Retinal pigment epithelial cell (primary cell): ENCODE measurements around the gene NHLH2.

Experiments used
- DNase-seq: peaks from one replicate; pipeline ENCODE4 v3.0.0-alpha.2; 2010; ENCODE audit warnings: low read depth
- H3K4me3 ChIP-seq: 2 replicates; pipeline ENCODE4 v1.5.1; 2011; ENCODE audit warnings: mild to moderate bottlenecking, low read length, control low read depth, moderate library complexity
- CTCF ChIP-seq: conservative IDR thresholded peaks from 2 replicates; pipeline ENCODE4 v1.5.1; 2011; ENCODE audit warnings: low read depth, low read length, control low read depth, inconsistent platforms

NHLH2 gene

GRCh38 chr1:115862403-115862802, 21.5 kb upstream of the NHLH2 start:
- TF ChIP-seq CTCF: no peak
- no peak for DNase-seq
- no peak overlapping the region for H3K4me3 ChIP-seq

GRCh38 chr1:115854005-115854404, 13.1 kb upstream of the NHLH2 start:
- no peak overlapping the region for H3K4me3 ChIP-seq
- DNase-seq: no peak
- TF ChIP-seq CTCF: no peak

DNA sequence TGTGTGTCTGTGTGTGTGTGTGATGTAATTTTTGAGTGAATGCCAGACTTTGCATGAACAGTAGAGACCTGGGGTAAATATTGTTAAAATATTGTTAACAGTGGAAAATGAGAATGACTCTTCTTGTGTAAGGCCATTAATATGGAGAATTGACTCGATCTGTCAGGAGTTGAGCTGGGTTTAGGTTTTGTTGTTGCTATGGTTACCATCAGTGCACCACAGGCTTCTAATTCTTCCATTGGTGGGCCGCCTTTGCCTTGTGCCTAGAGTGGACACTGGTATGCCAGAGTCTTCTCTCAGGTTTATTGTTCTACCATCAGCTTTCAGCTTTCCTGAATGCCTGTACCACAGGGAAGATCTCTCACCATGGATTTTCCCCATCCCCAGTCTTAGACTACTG, 10.0 kb upstream of the NHLH2 start:
- H3K4me3 ChIP-seq: no peak overlapping the region
- TF ChIP-seq CTCF: no peak
- no peak for DNase-seq

DNA sequence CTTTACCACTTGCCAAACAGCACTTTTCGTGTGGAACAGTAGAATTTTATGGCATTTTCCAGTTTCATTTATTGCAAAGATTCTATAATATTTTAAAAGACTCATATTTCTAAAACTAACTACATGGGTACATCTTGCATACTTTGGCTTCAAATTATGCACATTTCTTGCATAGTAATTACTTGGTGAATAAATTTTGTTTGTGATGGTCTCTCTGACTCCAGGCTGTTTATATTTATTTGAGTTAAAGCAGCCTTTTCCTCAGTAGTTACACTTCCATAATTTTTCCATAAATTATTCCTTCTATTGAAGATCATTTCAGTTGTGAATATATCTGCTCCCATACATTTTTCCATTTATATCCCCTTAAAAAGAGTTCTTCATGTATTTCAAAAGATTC, 6.9 kb upstream of the NHLH2 start:
- H3K4me3 ChIP-seq: no peak overlapping the region
- no peak for TF ChIP-seq CTCF
- no peak for DNase-seq

- no peak for DNase-seq
- no peak overlapping the region for H3K4me3 ChIP-seq
- TF ChIP-seq CTCF: no peak
These were observed 2.0 kb upstream of the NHLH2 start for GRCh38 chr1:115842948-115843347.

- no peak for TF ChIP-seq CTCF
- no peak overlapping the region for H3K4me3 ChIP-seq
- DNase-seq: no peak
These were observed 1.2 kb downstream of the NHLH2 start for GRCh38 chr1:115839679-115840237.

DNA sequence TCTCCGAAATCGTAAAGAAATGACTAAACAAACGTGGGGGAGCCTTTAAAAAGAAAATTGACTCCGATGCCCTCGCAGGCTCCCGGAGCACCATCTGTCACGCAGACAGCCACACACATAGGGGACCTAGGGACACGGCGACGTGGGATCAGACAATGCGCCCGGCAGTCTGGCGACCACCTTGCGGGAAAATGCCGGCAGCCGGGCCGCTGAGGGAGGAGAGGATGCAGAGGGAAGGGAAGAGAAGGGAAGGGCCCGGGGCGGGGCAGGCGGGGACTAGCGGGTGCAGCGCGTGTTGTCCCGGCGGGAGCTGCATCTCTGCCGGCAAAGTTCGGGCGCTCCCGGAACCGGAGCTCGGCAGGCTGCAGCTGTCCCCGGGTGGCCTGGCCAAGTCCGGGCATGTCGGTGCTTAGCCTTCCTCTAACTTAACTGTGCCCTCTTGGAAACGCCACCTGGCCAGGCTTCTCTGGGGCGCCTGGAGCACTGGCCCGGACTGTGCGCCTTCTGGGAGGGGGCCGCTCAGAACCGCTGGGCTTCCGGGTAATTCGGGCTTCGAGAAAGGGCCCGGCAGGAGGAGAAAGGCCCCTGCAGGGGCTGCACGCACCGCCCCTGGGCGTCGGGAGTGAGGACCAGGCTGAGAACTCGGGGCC, 1.8 kb downstream of the NHLH2 start:
- H3K4me3 ChIP-seq: peak overlapping the region; percentile 23
- no peak for TF ChIP-seq CTCF
- DNase-seq: no peak
